Endothelial cell of umbilical vein (primary cell): ENCODE measurements around the gene LARGE1. TPM values are rescaled to one million over a fixed set of nuclear protein-coding genes. Genes with fewer than 3 reads are reported as not detected.

Experiments
- BruUV-seq: library from RNA; stranded (reverse); fragments of 400-500 nt; replicated peaks from 2 replicates; lab custom pipeline; 2021; lab: Mats Ljungman, UMichigan
- CTCF ChIA-PET: fragments of 300-600, 350-600 bp; sonication (Branson Sonifier 250); formaldehyde crosslinking; loops from one replicate; lab custom pipeline; 2021; ENCODE audit warnings: antibody characterized with exemption, inconsistent platforms; lab: Charles Lee
- POLR2A ChIA-PET: fragments of 300-600, 350-600 bp; sonication (Branson Sonifier 250); formaldehyde crosslinking; loops from one replicate; lab custom pipeline; 2021; ENCODE audit warnings: antibody characterized with exemption, inconsistent platforms; lab: Charles Lee
- DNase-seq: peaks from one replicate; pipeline ENCODE4 v3.0.0-alpha.2; 2011; ENCODE audit warnings: low read depth, low spot score
- FAIRE-seq: peaks from 2 replicates; lab custom pipeline; 2011; peaks lifted over from hg19 to GRCh38; lab: Jason Lieb, UNC
- H2AFZ ChIP-seq: 2 replicates; pipeline ENCODE4 v1.6.0; 2012; ENCODE audit warnings: low read depth, low read length, control low read depth, inconsistent platforms
- H3K27ac ChIP-seq: 2 replicates; pipeline ENCODE4 v1.5.1; 2011; ENCODE audit warnings: low read depth, mild to moderate bottlenecking, control low read depth, low read length, moderate library complexity; ENCODE audit not compliant: insufficient read depth
- H3K27me3 ChIP-seq, 2 experiments: 2 replicates each; pipeline versions ENCODE4 v1.6.0 to v1.6.1; 2011; ENCODE audit warnings: low read length in 2 of 2, mixed read lengths in 1 of 2; ENCODE audit not compliant: control insufficient read depth in 2 of 2, insufficient read depth in 2 of 2
- H3K36me3 ChIP-seq, 2 experiments: 2 replicates in 1 of 2; 3 replicates in 1 of 2; pipeline ENCODE4 v1.5.1; 2011; ENCODE audit warnings: low read length in 2 of 2, mild to moderate bottlenecking in 1 of 2, moderate library complexity in 1 of 2; ENCODE audit not compliant: control insufficient read depth in 2 of 2, insufficient read depth in 2 of 2; ENCODE audit errors: extremely low read depth in 1 of 2
- H3K4me1 ChIP-seq: 3 replicates; pipeline ENCODE4 v1.5.1; 2011; ENCODE audit warnings: mild to moderate bottlenecking, low read length; ENCODE audit not compliant: control insufficient read depth, insufficient read depth; ENCODE audit errors: extremely low read depth
- H3K4me2 ChIP-seq: 2 replicates; pipeline ENCODE4 v1.6.1; 2011; ENCODE audit warnings: low read length, control low read depth, mixed read lengths; ENCODE audit not compliant: insufficient read depth
- H3K4me3 ChIP-seq, 3 experiments: fragments of 200-600 bp in 1 of 3; sonication (generic), shearing (Covaris generic) in 1 of 3; replicated peaks in 1 of 3; 2 replicates each; pipeline ENCODE4 v1.5.1; 2011 to 2016; ENCODE audit warnings: control low read depth in 3 of 3, low read length in 3 of 3, mild to moderate bottlenecking in 2 of 3, inconsistent platforms in 1 of 3, low read depth in 1 of 3, moderate library complexity in 1 of 3; ENCODE audit not compliant: insufficient read depth in 1 of 3
- H3K79me2 ChIP-seq: 2 replicates; pipeline ENCODE4 v1.6.0; 2012; ENCODE audit warnings: low read length, inconsistent platforms; ENCODE audit not compliant: control insufficient read depth, insufficient read depth
- H3K9ac ChIP-seq: replicated peaks from 2 replicates; pipeline ENCODE3; 2011; ENCODE audit warnings: low read length, control low read depth; ENCODE audit not compliant: insufficient read depth; ENCODE audit errors: extremely low read depth
- H3K9me1 ChIP-seq: replicated peaks from 3 replicates; pipeline ENCODE4 v1.6.0; 2011; ENCODE audit warnings: mild to moderate bottlenecking, low read length; ENCODE audit not compliant: control insufficient read depth, insufficient read depth; ENCODE audit errors: extremely low read depth
- H3K9me3 ChIP-seq: replicated peaks from 2 replicates; pipeline ENCODE4 v1.5.1; 2012; ENCODE audit warnings: low read length, inconsistent platforms; ENCODE audit not compliant: control insufficient read depth, insufficient read depth
- H4K20me1 ChIP-seq: replicated peaks from 2 replicates; pipeline ENCODE3; 2011; ENCODE audit warnings: mild to moderate bottlenecking, low read length; ENCODE audit not compliant: control insufficient read depth, insufficient read depth; ENCODE audit errors: extremely low read depth
- EZH2 ChIP-seq: IDR thresholded peaks from 2 replicates; pipeline ENCODE4 v1.6.1; 2012; ENCODE audit warnings: borderline replicate concordance, low read depth, mild to moderate bottlenecking, moderate library complexity, low read length, inconsistent platforms; ENCODE audit not compliant: severe bottlenecking
- FOS ChIP-seq: IDR thresholded peaks from 2 replicates; pipeline ENCODE4 v1.6.1; 2011; ENCODE audit warnings: mild to moderate bottlenecking, low read length, moderate library complexity, borderline replicate concordance; ENCODE audit not compliant: insufficient read depth
- GATA2 ChIP-seq: IDR thresholded peaks from 2 replicates; pipeline ENCODE4 v1.7.0; 2011; ENCODE audit warnings: low read depth, mild to moderate bottlenecking, moderate library complexity, mixed read lengths, low read length; ENCODE audit not compliant: insufficient read length, insufficient read depth
- MYC ChIP-seq: IDR thresholded peaks from one replicate; pipeline ENCODE4 v1.6.1; 2011; ENCODE audit warnings: mild to moderate bottlenecking, low read depth, low read length
- POLR2A ChIP-seq: IDR thresholded peaks from 2 replicates; pipeline ENCODE4 v1.6.1; 2012; ENCODE audit warnings: low read depth, mild to moderate bottlenecking, control low read depth, low read length
- dilution Hi-C: fragments of 300-500 bp; cut with MboI; formaldehyde crosslinking; loops from one replicate; pipeline ENCODE4 v1.15.0; 2019; ENCODE audit warnings: low sequenced_read_pairs; ENCODE audit not compliant: extremely low pct_ligation_motif_present
- intact Hi-C: fragments of 100-400 bp; cut with micrococcal nuclease; formaldehyde crosslinking; loops from one replicate; pipeline ENCODE4 v1.10.0; 2022
- polyA plus RNA-seq, 4 experiments: library from polyadenylated mRNA; depleted of rRNA in 3 of 4; stranded (reverse) in 3 of 4; unstranded in 1 of 4; fragments of >200 nt; gene quantifications; 2 replicates each; pipeline versions ENCODE4 v1.2.1 to v1.2.3, GENCODE V29; 2011 to 2012; ENCODE audit warnings: missing spikeins in 1 of 4
- total RNA-seq: library from RNA; stranded (reverse); gene quantifications from 2 replicates; pipeline ENCODE4 v1.2.3, GENCODE V29; 2021
- TF ChIP-seq, protein P1 (sequence below): IDR thresholded peaks from 2 replicates; pipeline ENCODE4 v1.6.1; 2011; ENCODE audit not compliant: insufficient read depth, insufficient read length
- TF ChIP-seq, protein P2 (sequence below), 2 donors: IDR thresholded peaks; 1 replicate in 1 of 2; 2 replicates in 1 of 2; pipeline ENCODE4 v1.5.1; 2011; ENCODE audit warnings: low read length in 2 of 2, mild to moderate bottlenecking in 2 of 2, moderate library complexity in 2 of 2, control low read depth in 1 of 2, inconsistent platforms in 1 of 2, low read depth in 1 of 2; ENCODE audit not compliant: insufficient read depth in 1 of 2; ENCODE audit errors: extremely low read depth in 1 of 2

Gene LARGE1
- total and polyA plus RNA-seq, 2 donors (not counting 3 experiments of a cell fraction or from before 2014, with no cell fraction given): 0.95 to 4.4 TPM

DNA sequence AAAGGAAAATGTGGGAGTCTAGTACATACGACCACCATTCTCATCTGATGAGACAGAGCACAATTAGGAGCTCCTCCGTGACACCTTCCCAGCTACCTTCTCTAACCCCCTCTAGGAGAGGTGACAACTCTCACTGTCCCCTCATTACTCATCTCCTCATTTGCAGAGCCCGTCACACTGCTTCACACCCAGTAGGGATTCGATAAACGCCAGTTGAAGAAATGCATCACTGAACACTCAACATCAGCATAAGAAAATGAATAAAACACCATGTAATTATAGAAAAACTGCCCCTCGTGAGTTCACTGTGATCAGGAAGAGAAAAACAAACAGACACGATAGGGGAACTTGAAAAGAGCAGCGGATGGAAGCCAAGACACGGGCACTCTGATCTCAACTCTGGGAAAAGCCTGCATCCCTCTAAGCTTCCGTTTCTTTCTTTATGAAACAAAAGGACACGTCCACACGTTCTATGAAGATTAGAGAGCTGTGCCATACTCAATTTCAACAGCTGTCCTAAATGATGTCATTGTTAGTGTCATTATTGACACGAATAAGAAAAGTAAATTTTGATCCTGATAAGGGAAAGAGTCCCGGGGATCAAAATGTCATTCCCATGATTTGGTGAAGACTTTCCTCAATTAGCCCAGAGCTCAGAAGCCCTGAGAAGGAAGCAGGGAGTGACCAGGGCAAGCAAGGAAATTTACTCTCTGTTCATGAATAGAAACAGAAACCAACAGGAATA is 356.9 kb downstream of the LARGE1 start:
- POLR2A ChIA-PET: no interaction called here

GRCh38 chr22:33562501-33562900 is 357.8 kb downstream of the LARGE1 start:
- intact Hi-C loops: no loop called here
- TF ChIP-seq MYC (no peak), POLR2A (no peak), GATA2 (no peak), EZH2 (no peak), FOS (no peak)
- TF ChIP-seq, protein P1, sequence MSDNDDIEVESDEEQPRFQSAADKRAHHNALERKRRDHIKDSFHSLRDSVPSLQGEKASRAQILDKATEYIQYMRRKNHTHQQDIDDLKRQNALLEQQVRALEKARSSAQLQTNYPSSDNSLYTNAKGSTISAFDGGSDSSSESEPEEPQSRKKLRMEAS: no peak
- TF ChIP-seq, protein P2, sequence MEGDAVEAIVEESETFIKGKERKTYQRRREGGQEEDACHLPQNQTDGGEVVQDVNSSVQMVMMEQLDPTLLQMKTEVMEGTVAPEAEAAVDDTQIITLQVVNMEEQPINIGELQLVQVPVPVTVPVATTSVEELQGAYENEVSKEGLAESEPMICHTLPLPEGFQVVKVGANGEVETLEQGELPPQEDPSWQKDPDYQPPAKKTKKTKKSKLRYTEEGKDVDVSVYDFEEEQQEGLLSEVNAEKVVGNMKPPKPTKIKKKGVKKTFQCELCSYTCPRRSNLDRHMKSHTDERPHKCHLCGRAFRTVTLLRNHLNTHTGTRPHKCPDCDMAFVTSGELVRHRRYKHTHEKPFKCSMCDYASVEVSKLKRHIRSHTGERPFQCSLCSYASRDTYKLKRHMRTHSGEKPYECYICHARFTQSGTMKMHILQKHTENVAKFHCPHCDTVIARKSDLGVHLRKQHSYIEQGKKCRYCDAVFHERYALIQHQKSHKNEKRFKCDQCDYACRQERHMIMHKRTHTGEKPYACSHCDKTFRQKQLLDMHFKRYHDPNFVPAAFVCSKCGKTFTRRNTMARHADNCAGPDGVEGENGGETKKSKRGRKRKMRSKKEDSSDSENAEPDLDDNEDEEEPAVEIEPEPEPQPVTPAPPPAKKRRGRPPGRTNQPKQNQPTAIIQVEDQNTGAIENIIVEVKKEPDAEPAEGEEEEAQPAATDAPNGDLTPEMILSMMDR (IDR thresholded peaks at IDR 0.05; ENCODE audit: extremely low read depth in 1 of 2, insufficient read depth in 1 of 2, low read depth in 1 of 2, low read length in 2 of 2): no peak
- POLR2A ChIA-PET: no interaction called here
- Histone ChIP-seq H3K9ac (no peak overlapping the region), H3K9me3 (peaks cover 4% of the 10 kb centered on the region), H3K4me3 (no peak overlapping the region), H3K4me1 (no peaks in the 10 kb centered on the region), H4K20me1 (no peaks in the 10 kb centered on the region), H3K36me3 (no peaks in the 10 kb centered on the region), H3K4me2 (no peak overlapping the region), H3K27ac (no peak overlapping the region), H3K9me1 (no peaks in the 10 kb centered on the region), H2AFZ (no peak overlapping the region), H3K79me2 (no peaks in the 10 kb centered on the region), H3K27me3 (no peaks in the 10 kb centered on the region)
- BruUV-seq: no TSS peak
- CTCF ChIA-PET: no interaction called here
- dilution Hi-C loops: no loop called here
- FAIRE-seq (no peak), DNase-seq (no peak)

More for the DNA sequence above, 356.9 kb downstream of the LARGE1 start:
- no peaks in the 10 kb centered on the region for H3K36me3 ChIP-seq
- DNase-seq: no peak
- no peak overlapping the region for H2AFZ ChIP-seq
- no peaks in the 10 kb centered on the region for H3K27me3 ChIP-seq
- H3K4me3 ChIP-seq: no peak overlapping the region
- H3K27ac ChIP-seq: no peak overlapping the region
- peaks cover 8% of the 10 kb centered on the region for H3K9me3 ChIP-seq
- no peaks in the 10 kb centered on the region for H3K79me2 ChIP-seq
- H3K9ac ChIP-seq: no peak overlapping the region
- no peak overlapping the region for H3K4me2 ChIP-seq
- CTCF ChIA-PET: no interaction called here
- intact Hi-C loops: no loop called here
- dilution Hi-C loops: no loop called here
- no peaks in the 10 kb centered on the region for H4K20me1 ChIP-seq
- H3K9me1 ChIP-seq: no peaks in the 10 kb centered on the region
- no peak for FAIRE-seq
- BruUV-seq: no TSS peak
- no peaks in the 10 kb centered on the region for H3K4me1 ChIP-seq
- TF ChIP-seq MYC (no peak), EZH2 (no peak)
- TF ChIP-seq, protein P2 (IDR thresholded peaks at IDR 0.05; ENCODE audit: extremely low read depth in 1 of 2, insufficient read depth in 1 of 2, low read depth in 1 of 2, low read length in 2 of 2): no peak
